GM18498 (cell line): ENCODE results near the gene ANKRD12.

Experiments used
- ATAC-seq: cut with Tn5 transposase; IDR thresholded peaks from one replicate; pipeline ENCODE4 v1.9.1; 2021; ENCODE audit warnings: mild to moderate bottlenecking, moderate library complexity; ENCODE audit not compliant: unreplicated experiment

ANKRD12 gene

DNA sequence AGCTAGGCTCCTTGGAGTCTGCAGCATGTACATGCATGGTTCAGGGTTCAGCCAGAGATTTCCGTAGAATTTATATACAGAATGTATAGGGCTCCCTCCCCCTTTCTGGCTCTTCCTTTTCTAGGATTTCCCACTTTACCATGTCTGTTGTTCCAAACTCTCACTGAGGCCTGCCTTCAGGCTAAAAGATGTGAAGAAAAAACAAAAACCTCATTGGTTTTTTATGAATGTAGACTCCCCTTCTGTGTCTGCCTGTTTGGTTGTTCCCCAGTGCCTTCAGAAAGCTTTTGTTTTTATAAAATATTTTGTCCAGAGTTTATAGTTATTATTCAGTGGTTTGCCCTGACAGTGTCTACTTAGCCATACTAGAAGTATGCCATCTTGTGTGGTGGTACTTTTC, 30.5 kb upstream of the ANKRD12 start:
- ATAC-seq, result no peak

DNA sequence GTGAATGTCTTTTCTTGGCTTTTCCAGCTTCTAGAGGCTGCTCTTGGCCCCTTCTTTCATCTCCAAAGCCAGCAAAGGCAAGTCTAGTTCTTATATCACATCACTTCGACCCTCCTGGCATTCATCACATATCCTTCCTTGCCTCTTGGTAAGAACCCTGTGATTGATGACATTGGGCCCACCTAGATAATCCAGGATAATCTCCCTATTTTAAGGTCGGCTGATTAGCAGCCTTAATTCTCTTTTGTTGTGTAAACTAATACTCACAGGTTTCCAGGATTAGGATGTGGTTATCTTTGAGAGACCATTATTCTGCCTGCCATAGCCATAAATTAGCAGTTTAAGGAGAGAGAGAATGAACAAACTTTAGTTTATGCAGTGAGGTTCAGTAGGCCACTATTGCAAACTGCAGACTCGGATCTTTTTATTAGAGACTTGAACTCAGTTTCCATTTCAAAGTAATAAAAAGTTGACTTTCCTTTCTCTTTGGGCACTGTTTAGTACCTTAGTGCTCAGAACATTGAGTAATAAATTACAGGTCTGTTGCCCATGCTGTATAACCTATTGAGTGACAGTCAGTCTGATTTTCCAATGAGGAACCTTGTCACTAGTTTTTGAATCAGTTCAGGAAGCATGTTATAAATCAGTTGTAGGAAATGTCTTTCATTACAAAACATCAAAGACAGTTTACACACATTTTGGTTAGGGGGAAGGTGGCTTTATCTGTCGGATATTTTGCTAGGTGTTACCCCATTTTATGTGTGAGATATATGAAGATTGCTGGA, 29.6 kb upstream of the ANKRD12 start:
- ATAC-seq, result no peak

DNA sequence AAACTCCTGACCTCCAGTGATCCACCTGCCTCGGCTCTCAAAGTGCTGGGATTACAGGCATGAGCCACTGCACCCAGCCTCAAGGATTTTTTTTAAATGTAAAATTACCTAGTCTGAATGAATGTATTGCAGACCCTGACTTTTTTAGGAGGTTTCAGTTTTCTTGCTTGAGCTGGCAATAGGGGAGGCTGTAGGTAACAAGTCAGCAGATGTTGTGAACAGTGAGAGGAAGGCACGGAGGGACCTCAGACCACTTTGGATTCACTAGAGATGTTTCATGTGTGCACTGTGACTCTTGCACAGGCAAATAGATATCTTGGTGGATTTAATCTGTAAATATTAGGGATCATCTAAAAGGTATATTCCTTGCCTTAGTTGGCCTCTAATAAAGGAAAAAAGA, 27.7 kb upstream of the ANKRD12 start:
- no peak for ATAC-seq

DNA sequence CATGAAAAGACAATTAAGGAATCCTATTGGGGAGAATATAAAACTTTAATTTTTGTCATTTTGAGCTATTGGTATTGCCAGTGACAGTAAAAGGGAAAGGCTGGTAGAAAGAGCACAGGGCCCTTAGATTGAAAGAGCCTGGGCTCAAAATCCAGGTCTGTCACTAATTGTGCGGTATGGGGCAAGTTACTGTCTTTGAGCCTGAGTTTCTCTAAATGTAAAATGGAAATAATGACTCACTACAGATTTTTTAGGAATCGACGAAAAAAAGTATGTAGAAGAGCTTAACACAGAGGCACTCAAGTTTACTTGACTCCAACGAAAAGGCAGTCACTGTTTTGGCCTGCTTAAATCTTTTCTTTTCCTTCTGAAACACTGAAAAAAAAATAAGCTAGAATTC, 27.1 kb upstream of the ANKRD12 start:
- no peak for ATAC-seq

DNA sequence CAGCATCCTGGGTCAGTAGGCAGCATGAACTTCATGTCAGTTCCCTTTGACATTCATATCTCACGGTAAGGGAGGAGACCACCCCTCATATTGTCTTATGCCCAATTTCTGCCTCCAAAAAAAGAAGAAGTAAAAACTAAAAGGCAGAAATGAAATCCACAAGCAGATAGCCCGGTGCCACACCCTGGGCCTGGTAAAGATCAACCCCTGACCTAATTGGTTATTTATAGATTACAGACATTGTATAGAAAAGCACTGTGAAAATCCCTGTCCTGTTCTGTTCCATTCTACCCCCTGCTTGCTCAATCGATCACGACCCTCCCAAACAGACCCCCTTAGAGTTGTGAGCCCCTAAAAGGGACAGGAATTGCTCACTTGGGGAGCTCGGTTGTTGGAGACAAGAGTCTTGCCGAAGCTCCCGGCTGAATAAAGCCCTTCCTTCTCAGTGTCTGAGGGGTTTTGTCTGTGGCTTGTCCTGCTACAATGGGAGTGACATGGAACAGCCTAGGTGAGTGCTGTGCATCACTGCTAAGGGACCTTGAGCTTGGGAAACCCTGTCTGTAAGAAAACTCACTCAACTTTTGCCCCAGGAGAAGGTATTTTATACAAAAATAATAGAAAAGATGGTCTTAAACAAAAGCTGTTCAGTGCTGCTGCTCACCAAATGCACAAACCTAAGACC, 23.0 kb upstream of the ANKRD12 start:
- ATAC-seq, result no peak

DNA sequence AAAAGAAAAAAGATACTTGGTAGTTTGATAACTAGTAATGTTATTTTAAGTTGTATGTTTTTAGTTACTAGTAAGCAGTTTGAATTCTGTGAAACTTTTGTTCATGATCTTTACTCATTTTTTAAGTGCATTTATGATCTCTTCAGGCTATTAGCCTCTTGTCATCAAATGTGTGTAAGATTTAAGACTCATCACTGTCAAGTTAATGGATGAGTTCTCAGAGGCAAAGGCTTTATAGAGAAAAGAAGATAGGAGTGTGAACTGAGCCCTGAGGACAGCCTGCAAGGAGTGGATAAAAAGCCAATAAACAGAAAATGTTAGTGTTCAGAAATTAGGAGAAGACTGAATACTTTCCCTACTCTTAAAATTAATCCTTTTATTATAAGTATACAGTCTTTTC, 20.6 kb upstream of the ANKRD12 start:
- no peak for ATAC-seq

DNA sequence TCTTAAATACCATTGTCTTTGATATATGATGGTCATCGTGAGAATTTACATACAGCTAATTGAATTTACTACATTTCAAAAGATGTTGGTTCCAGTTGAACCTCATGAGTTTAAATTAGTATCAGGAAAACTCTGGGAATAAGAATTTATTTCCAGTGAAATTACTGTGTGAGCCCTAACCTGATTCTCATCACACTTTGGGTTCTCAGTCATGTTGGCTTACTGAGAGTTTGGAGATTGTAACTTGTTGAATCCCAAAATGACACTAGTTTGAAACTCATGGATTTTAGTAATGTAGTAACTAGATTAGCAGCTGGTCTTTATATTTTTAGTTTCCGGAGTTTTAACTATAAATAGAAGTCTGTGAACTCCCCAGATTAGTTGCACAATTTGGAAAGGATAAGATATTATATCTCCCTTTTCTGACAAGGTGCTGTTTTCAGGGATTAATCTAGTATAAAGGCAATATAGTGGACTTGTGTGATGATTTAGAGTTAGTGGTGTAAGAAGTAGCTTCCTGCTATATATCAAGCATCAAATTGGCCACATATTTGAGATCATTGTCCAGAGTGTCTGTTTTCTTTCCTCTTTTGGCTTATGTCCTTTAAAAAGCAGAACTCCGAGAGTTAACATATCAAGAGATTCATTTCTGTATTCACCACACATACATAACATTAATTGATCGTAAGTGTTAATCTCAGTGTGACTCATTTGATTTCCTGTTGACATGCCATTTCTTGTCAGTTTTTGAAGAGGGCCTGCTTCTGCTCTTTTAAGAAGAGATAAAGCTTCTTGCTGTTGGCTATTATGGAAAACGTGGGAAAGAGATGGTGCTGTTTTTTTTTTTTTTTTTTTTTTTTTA, 18.4 kb upstream of the ANKRD12 start:
- ATAC-seq, result peak; percentile 28

DNA sequence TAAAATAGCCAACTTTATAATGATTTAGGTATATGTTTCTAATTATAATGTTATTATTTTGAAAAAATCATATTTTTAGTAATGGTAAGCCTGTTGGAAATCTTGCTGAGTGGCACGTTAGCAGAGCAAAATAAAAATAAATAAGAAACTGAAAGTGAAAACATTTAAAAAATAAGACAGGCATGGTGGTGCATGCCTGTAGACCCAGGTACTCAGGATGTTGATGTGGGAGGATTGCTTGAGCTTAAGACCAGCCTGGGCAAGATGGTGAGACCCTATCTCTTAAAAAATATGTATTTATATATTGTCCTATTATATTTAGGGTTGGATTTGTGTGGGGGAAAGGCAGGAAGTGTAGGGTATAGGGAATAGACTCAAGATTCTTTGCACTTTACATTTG, 15.8 kb upstream of the ANKRD12 start:
- ATAC-seq, result no peak

DNA sequence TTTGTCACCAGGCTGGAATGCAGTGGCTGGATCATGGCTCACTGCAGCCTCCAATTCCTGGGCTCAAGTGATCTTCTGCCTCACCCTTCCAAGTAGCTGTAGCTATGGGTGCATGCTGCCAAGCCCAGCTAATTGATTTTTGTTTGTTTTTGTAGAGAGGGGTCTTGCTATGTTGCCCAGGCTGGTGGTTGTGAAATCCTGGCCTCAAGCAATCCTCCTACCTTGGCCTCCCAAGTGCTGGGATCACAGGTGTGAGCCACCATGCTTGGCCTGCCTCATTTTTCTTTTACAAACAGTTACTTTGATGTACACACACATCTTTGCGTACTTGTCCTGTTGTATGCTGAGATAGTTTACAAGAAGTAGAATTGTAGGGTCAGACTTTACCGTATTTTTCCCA, 13.1 kb upstream of the ANKRD12 start:
- no peak for ATAC-seq

DNA sequence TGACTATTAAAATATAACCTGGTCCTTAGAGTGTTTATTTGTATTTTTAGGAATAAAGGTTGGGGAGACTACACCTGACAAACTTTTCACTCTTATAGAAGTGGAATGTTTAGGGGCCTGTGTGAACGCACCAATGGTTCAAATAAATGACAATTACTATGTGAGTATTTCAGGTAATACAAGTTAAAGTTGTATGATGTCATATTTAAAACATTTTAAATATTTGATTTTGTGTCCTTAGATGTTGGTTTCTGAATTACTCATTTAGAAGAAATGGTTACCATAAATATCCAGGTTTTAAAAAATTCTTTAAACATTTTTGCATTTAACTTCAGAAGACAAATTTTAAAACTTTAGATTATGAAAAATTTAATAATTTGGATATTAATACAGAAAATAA, 11.8 kb upstream of the ANKRD12 start:
- no peak for ATAC-seq

DNA sequence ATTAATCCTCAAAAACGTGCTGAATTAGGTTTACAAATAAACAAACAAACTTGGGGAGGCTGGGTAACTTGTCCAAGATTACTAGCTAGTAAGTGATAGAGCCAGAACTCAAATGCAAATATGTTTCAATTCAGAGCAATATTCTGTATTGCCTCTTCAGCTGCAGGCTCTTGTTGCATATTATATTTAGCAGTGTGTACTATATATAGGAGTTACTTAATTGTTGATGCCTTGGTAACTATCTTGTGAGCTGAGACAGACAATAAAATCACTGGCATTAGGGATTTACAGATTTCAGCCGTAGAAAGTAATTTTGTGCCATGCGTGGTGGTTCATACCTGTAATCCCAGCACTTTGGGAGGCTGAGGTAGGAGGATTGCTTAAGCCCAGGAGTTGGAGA, 10.2 kb upstream of the ANKRD12 start:
- no peak for ATAC-seq

DNA sequence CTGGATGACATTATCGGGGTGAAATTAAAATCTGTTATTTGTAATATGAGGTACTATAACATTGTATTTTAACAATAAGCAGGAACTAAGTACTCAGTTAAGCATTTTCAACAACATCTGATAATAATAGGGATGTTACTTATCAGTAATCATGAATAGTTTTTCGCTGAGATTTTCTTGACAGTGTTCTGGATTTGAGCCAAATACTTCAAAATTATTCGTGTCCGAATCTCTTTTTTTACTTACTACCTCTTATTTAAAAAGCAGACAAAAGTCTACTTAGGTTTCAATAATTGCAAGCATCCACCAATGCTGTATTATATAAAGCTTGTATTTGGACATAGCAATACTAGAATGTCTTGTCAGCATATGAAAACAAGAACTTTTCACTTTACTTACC, 6.4 kb upstream of the ANKRD12 start:
- ATAC-seq, result no peak

DNA sequence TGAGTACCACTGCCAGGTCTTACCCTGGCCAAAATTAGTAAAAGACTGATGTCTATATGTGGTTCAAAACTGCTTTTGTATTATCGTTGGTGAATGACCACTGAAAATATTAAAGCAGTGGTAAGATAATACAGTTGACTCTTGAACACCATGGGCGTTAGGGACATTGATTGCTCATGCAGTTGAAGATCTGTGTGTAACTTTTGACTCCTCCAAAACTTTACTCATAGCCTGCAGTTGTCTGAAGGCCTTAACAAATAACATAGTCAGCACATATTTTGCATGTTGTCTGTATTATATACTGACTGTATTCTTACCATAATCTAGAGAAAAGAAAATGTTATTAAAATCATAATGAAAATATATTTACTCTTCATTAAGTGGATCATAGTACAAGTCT, 5.8 kb upstream of the ANKRD12 start:
- ATAC-seq, result no peak

DNA sequence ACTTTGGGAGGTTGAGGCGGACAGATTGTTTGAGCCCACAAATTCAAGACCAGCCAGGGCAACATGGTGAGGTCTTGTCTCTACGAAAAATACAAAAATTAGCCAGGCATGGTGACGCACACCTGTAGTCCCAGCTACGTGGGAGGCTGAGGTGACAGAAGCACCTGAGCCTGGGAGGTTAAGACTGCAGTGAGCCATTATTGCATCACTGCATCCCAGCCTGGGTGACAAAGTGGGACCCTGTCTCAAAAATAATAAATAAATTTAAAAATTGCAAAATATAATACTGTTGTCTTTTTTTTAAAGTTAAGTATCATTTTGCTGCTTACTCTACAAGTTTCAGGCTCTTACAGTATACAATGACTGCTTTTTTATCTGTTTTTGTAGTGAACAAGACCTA, 4.0 kb upstream of the ANKRD12 start:
- no peak for ATAC-seq

DNA sequence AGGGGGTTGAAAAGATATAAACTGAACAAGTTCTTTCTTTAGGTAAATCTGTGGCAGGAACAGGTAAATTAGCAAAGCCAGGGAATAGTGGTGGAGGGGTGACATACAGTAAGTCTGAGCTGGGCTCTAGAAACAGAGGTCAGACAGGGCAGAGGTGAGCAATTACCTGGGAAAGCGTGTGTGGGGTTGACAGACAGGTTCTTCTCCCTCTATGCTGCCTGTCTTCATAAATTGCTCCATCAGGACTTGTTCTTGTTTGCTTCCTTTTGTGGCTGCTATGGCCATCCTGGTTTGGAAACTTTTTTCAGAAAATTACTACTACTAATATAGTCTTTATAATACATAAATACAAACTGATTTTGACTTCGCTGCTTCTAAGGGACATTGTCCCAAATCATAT, 3.4 kb upstream of the ANKRD12 start:
- no peak for ATAC-seq

DNA sequence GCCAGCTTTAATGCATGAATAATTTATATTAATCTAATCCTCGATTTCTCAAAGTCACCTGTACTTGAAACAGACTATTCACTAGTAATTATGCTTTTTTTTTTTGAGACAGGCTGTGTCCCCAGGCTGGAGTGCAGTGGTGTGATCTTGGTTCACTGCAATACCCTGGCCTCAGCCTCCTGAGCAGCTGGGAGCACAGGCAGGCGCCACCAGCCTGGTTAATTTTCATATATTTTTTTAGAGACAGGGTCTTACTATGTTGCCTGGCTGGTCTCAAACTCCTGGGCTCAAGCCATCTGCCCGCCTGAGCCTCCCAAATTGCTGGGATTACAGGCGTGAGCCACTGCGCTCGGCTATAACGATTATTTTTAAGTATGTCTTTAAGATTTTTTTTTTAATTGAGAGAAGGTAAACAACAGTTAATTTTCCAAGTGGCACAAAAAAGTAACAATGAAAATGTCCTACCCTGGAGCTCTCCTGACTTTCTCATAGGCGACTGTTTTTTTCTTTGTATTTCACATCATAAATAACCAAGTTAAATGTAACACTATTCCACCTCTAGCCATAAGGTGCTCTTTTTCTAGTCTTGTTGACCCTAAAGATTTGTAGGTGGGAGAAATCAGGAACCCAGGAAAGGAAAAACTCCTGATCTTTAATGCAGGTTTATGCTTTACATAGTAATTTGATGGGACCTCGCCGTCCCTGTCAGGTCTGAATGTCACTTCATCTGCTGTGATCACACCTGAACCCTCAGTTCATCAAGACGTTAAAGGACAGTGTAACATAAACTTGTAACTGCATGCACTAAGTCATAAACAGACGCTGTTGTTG, 1.3 kb upstream of the ANKRD12 start:
- no peak for ATAC-seq

DNA sequence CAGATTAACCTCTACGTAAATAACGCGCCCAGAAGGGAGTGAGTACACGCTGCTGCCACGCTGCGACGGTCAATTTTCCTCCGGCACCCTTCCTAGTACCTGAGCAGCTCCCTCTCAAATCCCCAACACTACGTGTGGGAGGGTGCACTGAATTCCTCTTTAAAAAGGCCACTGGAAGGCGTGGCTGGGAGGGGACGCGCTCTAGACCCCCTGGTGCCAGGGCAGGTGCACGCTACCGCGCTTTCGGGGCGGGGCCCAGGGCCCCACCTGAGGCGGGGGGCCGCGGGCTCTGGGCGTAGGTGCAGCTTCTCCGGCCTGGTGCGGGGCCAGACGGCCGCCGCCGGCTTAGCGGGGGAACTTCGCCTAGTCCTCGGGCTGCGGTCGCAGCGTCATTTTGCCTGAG, 668 bp upstream of the ANKRD12 start:
- ATAC-seq, result peak; percentile 20

DNA sequence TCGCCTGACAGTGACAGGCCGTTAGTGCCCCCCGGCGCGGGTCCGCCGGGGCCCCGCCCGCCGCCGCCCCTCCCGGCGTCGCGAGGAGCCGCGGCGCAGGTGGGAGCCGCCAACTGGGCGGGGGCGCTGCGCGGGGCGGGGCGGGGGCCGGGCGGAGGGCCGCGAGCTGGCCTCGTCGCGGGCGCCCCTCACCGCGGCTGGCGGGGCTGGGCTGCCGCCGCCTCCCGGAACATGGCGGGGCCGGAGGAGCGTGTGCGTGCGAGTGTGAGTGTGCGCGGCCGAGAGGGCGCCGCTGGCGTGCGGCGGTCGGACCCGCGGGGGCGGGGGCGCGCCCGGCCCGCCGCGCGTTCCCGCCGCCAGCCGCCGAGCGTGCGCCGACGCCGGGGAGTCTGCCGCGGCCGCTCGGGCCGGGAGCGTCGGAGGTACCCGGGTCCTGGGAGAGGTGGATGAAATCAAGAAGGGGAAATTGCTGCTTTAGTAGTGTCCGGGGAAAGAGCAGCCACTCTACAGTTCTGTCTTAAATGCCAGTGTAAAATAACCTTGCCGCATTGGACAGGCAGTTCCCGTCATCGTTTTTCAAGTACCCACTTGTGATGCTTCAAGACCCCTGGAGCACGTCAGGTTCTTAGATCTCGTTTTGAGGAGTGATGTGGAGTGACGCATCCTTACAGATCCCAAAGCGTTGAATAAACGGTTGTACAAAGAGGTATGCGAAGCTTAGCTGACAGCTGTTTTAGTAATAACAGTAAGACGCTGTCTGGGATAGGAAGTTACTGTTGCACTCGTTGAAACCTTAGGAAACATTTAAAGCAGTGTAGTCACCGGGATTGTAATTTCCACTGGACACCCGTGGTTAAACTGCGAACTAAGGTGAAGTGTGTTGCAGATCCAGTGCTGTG, 836 bp downstream of the ANKRD12 start:
- ATAC-seq, result peak; percentile 43

DNA sequence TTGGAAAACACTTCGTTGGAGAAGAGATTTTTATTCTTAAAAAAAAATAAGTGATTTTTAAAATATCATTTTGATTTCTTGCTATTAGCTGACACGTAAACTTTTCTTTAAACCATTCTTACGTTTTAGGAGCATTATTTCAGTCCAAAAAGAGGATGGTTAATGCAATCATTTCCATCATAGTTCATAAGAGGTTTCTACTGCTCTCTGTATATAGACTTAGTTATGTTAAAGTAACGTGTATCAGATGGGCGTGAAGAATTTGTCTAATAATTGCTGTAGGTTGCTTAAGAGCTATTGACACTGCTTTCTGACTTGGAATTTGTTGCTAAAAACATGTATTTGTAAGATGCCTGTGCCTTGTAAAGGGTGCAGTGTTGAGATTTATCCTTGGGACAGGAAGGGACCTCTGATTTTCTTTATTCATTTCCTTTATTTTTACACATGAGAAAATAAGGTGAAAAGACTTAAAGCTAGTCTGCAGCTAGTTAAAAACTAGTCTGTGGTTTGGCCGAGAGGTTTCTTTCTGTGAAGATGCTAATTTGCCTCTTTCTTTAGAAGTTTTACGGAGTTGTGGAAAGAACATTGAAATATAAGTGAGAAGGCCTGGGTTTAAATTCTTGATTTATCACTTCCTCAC, 2.9 kb downstream of the ANKRD12 start:
- no peak for ATAC-seq
